GM10248 (cell line): ENCODE data around the gene PRR5L.

Source experiments
- CTCF ChIA-PET: fragments of 300-600 bp; sonication (Branson Sonifier 250); formaldehyde crosslinking; extraction: SDS; loops from one replicate; lab custom pipeline; 2021; ENCODE audit warnings: antibody characterized with exemption; lab: Yijun Ruan, JAX
- POLR2A ChIA-PET: fragments of 350-650 bp; sonication (Branson Sonifier 250); formaldehyde crosslinking; extraction: SDS; loops from one replicate; lab custom pipeline; 2020; ENCODE audit warnings: antibody characterized with exemption; lab: Yijun Ruan, JAX
- DNase-seq: peaks from one replicate; pipeline ENCODE4 v3.0.0; 2012; ENCODE audit errors: extremely low spot score
- TF ChIP-seq, protein P1 (sequence below): IDR thresholded peaks from 2 replicates; pipeline ENCODE4 v1.5.1; 2012; ENCODE audit warnings: mild to moderate bottlenecking, low read depth; ENCODE audit errors: extremely low read depth, missing control alignments, control extremely low read depth

Gene PRR5L

DNA sequence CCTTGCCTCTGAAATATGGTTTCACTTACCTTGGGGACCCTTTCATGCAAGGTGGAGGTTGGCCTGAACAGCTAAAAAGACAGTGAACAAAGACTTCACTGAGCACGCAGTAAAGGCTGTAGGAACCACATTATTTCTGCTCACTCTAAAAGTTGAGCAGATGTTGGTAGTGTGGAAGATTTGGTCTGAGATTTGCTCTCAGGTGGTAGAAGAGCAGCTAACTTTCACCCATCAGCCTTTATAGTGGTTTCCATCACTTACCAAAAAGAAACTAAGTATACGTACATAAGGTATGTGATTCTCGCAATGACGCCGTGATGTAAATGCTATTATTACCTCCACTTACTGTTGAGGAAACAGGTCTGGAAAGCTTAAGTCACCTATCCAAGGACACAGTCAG is 47.3 kb downstream of the PRR5L start:
- TF ChIP-seq, protein P1, sequence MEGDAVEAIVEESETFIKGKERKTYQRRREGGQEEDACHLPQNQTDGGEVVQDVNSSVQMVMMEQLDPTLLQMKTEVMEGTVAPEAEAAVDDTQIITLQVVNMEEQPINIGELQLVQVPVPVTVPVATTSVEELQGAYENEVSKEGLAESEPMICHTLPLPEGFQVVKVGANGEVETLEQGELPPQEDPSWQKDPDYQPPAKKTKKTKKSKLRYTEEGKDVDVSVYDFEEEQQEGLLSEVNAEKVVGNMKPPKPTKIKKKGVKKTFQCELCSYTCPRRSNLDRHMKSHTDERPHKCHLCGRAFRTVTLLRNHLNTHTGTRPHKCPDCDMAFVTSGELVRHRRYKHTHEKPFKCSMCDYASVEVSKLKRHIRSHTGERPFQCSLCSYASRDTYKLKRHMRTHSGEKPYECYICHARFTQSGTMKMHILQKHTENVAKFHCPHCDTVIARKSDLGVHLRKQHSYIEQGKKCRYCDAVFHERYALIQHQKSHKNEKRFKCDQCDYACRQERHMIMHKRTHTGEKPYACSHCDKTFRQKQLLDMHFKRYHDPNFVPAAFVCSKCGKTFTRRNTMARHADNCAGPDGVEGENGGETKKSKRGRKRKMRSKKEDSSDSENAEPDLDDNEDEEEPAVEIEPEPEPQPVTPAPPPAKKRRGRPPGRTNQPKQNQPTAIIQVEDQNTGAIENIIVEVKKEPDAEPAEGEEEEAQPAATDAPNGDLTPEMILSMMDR: no peak
- POLR2A ChIA-PET: no interaction called here
- DNase-seq: no peak
- CTCF ChIA-PET: interaction anchor here (1.3 kb wide), 1 partner anchor 66 kb away, joined by 3 read pairs; no protein-coding TSS in a partner anchor

DNA sequence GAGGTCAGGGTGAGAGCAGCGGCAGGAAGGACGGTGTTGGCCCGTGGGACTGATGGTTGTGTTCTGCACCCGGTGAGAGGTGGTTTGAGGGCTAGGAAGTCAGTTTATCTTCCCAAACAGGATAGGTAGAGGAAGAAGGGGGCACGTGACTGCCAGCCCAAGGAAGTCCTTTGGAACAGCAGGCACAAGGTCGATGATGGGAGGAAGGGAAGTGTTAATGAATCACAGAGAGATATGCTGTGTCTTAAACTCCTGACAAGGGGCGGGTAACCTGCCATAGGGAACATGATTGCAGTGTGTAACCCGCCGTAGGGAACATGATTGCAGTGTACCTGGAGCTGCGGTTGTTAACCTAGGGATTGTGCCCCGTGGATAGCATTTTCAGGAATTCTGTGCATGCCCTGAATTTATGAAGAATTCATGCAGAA is 49.0 kb downstream of the PRR5L start:
- POLR2A ChIA-PET: no interaction called here
- no peak for DNase-seq
- TF ChIP-seq, protein P1: no peak
- CTCF ChIA-PET: no interaction called here

DNA sequence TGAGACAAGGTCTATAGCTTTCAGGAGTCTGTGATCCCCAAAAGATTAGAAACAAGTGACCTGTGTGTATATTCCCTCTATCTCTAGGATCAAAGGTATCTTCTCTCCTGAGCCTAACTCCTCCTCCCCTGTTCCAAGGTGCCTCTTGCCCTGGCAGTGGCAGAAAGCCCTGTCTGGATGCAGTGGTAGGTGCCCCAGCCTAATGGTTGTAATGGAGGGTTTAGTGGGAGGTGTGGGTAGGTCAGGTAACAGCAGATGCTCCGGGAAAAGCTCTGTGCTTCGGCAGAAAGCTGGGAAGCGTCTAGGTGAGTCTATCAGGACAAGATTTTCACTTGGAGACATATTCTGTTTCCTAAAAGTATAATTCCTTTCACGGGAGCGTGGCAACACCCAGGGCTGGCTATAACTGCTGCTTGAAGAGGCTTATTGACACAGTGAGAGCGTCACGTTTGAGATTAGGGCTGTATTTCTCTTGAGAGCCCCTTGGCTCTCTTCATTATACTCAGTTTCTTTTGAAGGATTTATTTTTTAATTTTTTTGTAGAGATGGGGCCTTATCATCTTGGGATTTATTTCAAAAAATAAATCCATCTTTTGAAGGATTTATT is 49.5 kb downstream of the PRR5L start:
- no peak for DNase-seq
- ChIA-PET CTCF (no interaction called here), POLR2A (no interaction called here)
- TF ChIP-seq, protein P1: no peak

DNA sequence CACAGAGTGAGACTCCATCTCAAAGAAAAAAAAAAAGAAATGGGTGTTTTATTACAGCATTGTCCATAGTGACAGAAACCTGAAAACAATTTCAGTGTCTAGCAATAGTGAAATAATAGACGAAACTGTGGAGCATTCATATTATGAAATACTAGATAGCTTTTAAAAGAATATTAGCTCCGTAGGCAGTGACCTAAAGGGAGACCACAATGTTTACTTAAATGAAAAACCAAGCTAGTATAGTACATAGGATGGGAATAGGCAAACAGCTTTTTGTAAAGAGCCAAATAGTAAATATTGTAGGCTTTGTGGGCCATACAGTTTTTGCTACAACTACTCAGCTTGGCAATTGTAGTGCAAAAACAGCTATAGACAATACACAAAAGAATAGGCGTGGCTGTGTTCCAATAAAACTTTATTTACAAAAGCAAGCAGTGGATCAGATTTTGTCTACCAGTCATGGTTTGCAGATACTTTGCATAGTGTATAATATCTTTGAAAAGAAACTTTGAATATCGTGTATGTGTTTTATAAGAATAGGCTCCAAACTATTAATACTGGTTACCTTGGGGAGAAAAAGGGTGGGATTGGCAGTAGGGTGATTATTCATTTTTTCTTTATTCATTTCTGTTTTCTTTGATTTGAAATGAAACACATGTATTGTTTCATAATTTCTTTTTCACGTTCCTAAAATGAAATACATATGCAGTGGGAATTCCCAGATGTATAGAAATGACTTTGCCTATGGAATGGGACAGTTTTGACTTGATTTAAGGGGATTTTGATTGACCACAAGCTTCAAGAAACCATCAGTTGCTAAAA is 50.7 kb downstream of the PRR5L start:
- POLR2A ChIA-PET: no interaction called here
- no peak for DNase-seq
- CTCF ChIA-PET: interaction anchor here (0.9 to 1.9 kb wide), 4 partner anchors 11 to 400 kb away, joined by 3 to 6 read pairs (median 4); no protein-coding TSS in a partner anchor
- TF ChIP-seq, protein P1: no peak

DNA sequence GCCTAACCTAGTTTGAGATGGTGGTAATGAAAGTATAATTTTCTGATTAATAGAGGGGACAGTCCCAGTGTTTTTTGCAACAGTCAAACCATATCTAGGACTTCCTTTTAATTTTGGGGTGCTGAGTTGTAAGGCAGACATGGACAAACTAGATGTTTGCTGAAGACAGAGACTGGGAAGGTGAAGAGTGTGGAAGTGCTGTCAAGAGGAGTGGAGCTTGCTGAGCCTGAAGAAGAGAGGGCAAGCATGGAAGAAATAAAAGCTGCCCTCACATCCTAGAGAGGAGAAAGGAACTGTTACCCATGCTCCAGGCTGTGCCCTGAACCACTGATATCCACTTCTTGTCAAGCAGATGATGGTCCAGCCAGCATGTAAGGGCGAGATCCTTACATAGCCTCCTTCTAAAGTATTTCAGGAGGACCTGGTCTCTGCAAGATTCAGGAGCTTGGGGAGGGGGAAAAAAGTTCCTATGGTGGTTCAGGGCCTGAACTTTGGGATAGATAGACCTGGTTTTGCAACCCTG is 51.4 kb downstream of the PRR5L start:
- TF ChIP-seq, protein P1: no peak
- CTCF ChIA-PET: interaction anchor here (1.0 to 1.9 kb wide), 3 partner anchors 13 to 400 kb away, joined by 3 to 6 read pairs (median 5); no protein-coding TSS in a partner anchor
- POLR2A ChIA-PET: no interaction called here
- no peak for DNase-seq
